Measurements from ENCODE around the gene FTO. TPM values are rescaled to one million over a fixed set of nuclear protein-coding genes. Genes with fewer than 3 reads are reported as not detected.

FTO gene
- total and polyA plus RNA-seq, 2 of the 8 experiments (the other 6 are each of a cell fraction or from before 2014, with no cell fraction given) = 34.5 to 59.8 TPM

DNA sequence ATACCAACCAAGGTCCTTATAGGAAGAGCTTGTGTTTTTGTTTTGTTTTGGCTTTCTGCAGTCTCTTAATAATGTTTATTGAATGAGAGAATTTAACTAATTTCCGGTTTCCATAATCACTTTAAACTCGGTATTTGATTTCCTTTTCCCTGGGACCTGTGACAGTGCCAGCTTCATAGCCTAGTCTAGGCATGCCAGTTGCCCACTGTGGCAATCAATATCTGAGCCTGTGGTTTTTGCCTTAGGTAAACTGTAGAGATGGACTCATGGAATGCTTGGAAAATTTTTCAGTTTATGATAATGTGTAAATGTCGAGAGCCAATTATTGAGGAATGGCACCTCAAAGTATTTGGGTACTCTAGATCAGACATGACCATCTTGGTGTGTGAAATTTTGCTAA, 78.2 kb downstream of the FTO start:
- 89% methylated on average over 3 of the region's 3 CpGs; no CpG with 5 or more reads in 1 of the 2 experiments for WGBS, 2 experiments (ENCODE audit: extremely low coverage in 1 of 2, insufficient coverage in 1 of 2, insufficient read length in 1 of 2, insufficient replicate concordance in 2 of 2, low coverage in 1 of 2, low lambda C conversion rate in 2 of 2, missing lambda C conversion rate in 1 of 2)
- no peak overlapping the region for H3K4ac ChIP-seq (replicated peaks; ENCODE audit: insufficient read length, low read depth, low read length)
- no peak overlapping the region for H3K27ac ChIP-seq (ENCODE audit: low read depth, low read length)
- H3K79me1 ChIP-seq (ENCODE audit: low read depth, low read length) = no peaks in the 10 kb centered on the region
- H4K91ac ChIP-seq (replicated peaks; ENCODE audit: insufficient read length, low read length) = no peak overlapping the region
- H2BK120ac ChIP-seq (replicated peaks; ENCODE audit: low read depth, low read length) = no peak overlapping the region
- no peak overlapping the region for H3K18ac ChIP-seq (ENCODE audit: extremely low read depth, low read length)
- H2BK15ac ChIP-seq (ENCODE audit: low read length) = no peak overlapping the region
- TF ChIP-seq ZNF274 (IDR thresholded peaks at IDR 0.05; ENCODE audit: borderline replicate concordance, extremely low read depth, low read length) = no peak
- no peak for TF ChIP-seq SP4 (IDR thresholded peaks at IDR 0.05; ENCODE audit: low read length)
- no peak for TF ChIP-seq CBX8 (IDR thresholded peaks at IDR 0.05; ENCODE audit: borderline replicate concordance, low read depth, low read length)
- TF ChIP-seq TBP (IDR thresholded peaks at IDR 0.05; ENCODE audit: low read depth, low read length) = no peak
- no peak for TF ChIP-seq SIRT6 (IDR thresholded peaks at IDR 0.05; ENCODE audit: low read length)
- no peak for TF ChIP-seq SRF (IDR thresholded peaks at IDR 0.05; ENCODE audit: low read depth, low read length)
- no peak for TF ChIP-seq RBBP5 (IDR thresholded peaks at IDR 0.05; ENCODE audit: borderline replicate concordance, low read depth, low read length)
- TF ChIP-seq RNF2 (IDR thresholded peaks at IDR 0.05; ENCODE audit: borderline replicate concordance, low read depth, low read length, missing control alignments, poor library complexity, severe bottlenecking) = no peak
- TF ChIP-seq KDM1A (IDR thresholded peaks at IDR 0.05; ENCODE audit: borderline replicate concordance, low read length) = no peak
- TF ChIP-seq BACH1 (IDR thresholded peaks at IDR 0.05; ENCODE audit: low read length) = no peak
- TF ChIP-seq YY1 (IDR thresholded peaks at IDR 0.05; ENCODE audit: low read depth, low read length) = no peak
- TF ChIP-seq TCF12 (IDR thresholded peaks at IDR 0.05; ENCODE audit: low read depth, low read length) = no peak
- H3K4me2 ChIP-seq (ENCODE audit: insufficient read depth in 1 of 2, low read depth in 2 of 2, low read length in 2 of 2) = no peak overlapping the region
- no peak overlapping the region for H3K9ac ChIP-seq (replicated peaks in 1 of 4; ENCODE audit: extremely low read depth in 1 of 4, low read depth in 3 of 4, low read length in 3 of 4)
- no peak overlapping the region for H2AFZ ChIP-seq (ENCODE audit: low read length)
- no peak overlapping the region for H2BK5ac ChIP-seq (ENCODE audit: low read depth, low read length)
- CTCF ChIA-PET (ENCODE audit: partially characterized antibody) = no interaction called here
- H2BK20ac ChIP-seq (ENCODE audit: low read length) = no peak overlapping the region
- H3K4me3 ChIP-seq (ENCODE audit: extremely low read depth in 1 of 4, insufficient read depth in 2 of 4, low read depth in 3 of 4, low read length in 4 of 4) = no peak overlapping the region
- H3K23me2 ChIP-seq (ENCODE audit: low read depth, low read length) = no peaks in the 10 kb centered on the region
- no peaks in the 10 kb centered on the region for H4K20me1 ChIP-seq (replicated peaks in 1 of 2; ENCODE audit: control insufficient read depth in 1 of 2, insufficient read depth in 2 of 2, low read length in 2 of 2)
- no peak for FAIRE-seq
- H3K4me1 ChIP-seq (replicated peaks in 1 of 4; ENCODE audit: control insufficient read depth in 3 of 4, insufficient read depth in 4 of 4, low read length in 3 of 4) = no peaks in the 10 kb centered on the region
- no peak overlapping the region for H3K14ac ChIP-seq (ENCODE audit: insufficient read length)
- no peak overlapping the region for H2AK5ac ChIP-seq (ENCODE audit: low read depth, low read length)
- no peaks in the 10 kb centered on the region for H3K9me3 ChIP-seq (ENCODE audit: insufficient read depth in 2 of 2, low read depth in 1 of 2, low read length in 1 of 2)
- H4K8ac ChIP-seq (ENCODE audit: extremely low read depth, insufficient read depth, low read length) = no peak overlapping the region
- no peak overlapping the region for H3K56ac ChIP-seq (replicated peaks; ENCODE audit: insufficient read length, low read depth, low read length)
- no peaks in the 10 kb centered on the region for H3K27me3 ChIP-seq (replicated peaks in 1 of 4; ENCODE audit: control insufficient read depth in 3 of 4, extremely low read depth in 1 of 4, insufficient read depth in 3 of 4, low read length in 3 of 4)
- DNase-seq (ENCODE audit: low read depth in 1 of 2, low spot score in 2 of 2) = no peak
- H3K23ac ChIP-seq (ENCODE audit: insufficient read length) = no peak overlapping the region
- peaks cover 0 to 16% of the 10 kb centered on the region in 2 experiments; a peak in 2 of 4 replicates for H3K79me2 ChIP-seq (ENCODE audit: control insufficient read depth in 1 of 2, insufficient read depth in 2 of 2, low read length in 2 of 2)
- no peaks in the 10 kb centered on the region for H3K36me3 ChIP-seq (ENCODE audit: control insufficient read depth in 2 of 4, insufficient read depth in 4 of 4, low read length in 3 of 4)
- no peak overlapping the region for H2BK12ac ChIP-seq (ENCODE audit: low read depth, low read length)
- POLR2A ChIA-PET (ENCODE audit: partially characterized antibody) = no interaction called here
- no peak overlapping the region for H4K5ac ChIP-seq (ENCODE audit: insufficient read length, low read depth, low read length)

Data from H1 (cell line).